PC-3 (cell line): ENCODE measurements around the gene HDAC4. TPM values are rescaled to one million over a fixed set of nuclear protein-coding genes. Genes with fewer than 3 reads are reported as not detected.

ENCODE experiments used
- ATAC-seq: fragments of 200-7000 bp; cut with Tn5 transposase; 2 replicates; pipeline ENCODE4 v1.9.1; 2020; ENCODE audit warnings: mild to moderate bottlenecking, moderate library complexity
- BruUV-seq: library from RNA; stranded (reverse); fragments of 400-500 nt; replicated peaks from 2 replicates; lab custom pipeline; 2021; lab: Mats Ljungman, UMichigan
- CTCF ChIA-PET: fragments of 300-600 bp; sonication (Branson Sonifier 250); formaldehyde crosslinking; loops from one replicate; lab custom pipeline; 2022; ENCODE audit warnings: antibody characterized with exemption; lab: Charles Lee
- POLR2A ChIA-PET: fragments of 300-600 bp; sonication (Branson Sonifier 250); formaldehyde crosslinking; loops from one replicate; lab custom pipeline; 2022; ENCODE audit warnings: antibody characterized with exemption; ENCODE audit not compliant: unreplicated experiment; lab: Charles Lee
- DNase-seq: peaks from one replicate; pipeline ENCODE4 v3.0.0-alpha.2; 2015
- H2AFZ ChIP-seq: fragments of 300-600 bp; sonication (generic); 2 replicates; pipeline ENCODE4 v1.6.0; 2016; ENCODE audit warnings: antibody characterized with exemption, low read length
- H3F3A ChIP-seq: fragments of 300-600 bp; sonication (generic); one replicate; pipeline ENCODE4 v1.6.0; 2017; ENCODE audit warnings: antibody characterized with exemption, low read length, control low read depth, mild to moderate bottlenecking; ENCODE audit not compliant: unreplicated experiment
- H3K27ac ChIP-seq: fragments of 300-600 bp; sonication (generic); 2 replicates; pipeline ENCODE4 v1.5.1; 2016; ENCODE audit warnings: mild to moderate bottlenecking, low read length
- H3K27me3 ChIP-seq: fragments of 300-600 bp; sonication (generic); 2 replicates; pipeline ENCODE4 v1.6.1; 2016; ENCODE audit warnings: low read length, mixed read lengths
- H3K36me3 ChIP-seq: fragments of 300-600 bp; sonication (generic); 2 replicates; pipeline ENCODE4 v1.6.1; 2016; ENCODE audit warnings: low read depth, mixed run types, low read length, mixed read lengths
- H3K4me1 ChIP-seq: fragments of 300-600 bp; sonication (generic); 2 replicates; pipeline ENCODE4 v1.5.1; 2016; ENCODE audit warnings: low read length; ENCODE audit not compliant: insufficient read depth
- H3K4me2 ChIP-seq: fragments of 300-600 bp; sonication (generic); 2 replicates; pipeline ENCODE4 v1.6.0; 2016; ENCODE audit warnings: low read length
- H3K4me3 ChIP-seq: fragments of 300-600 bp; sonication (generic); 2 replicates; pipeline ENCODE4 v1.5.1; 2016; ENCODE audit warnings: mild to moderate bottlenecking, low read length, mixed read lengths
- H3K79me2 ChIP-seq: fragments of 300-600 bp; sonication (generic); 2 replicates; pipeline ENCODE4 v1.6.1; 2017; ENCODE audit warnings: low read length, mixed read lengths
- H3K9ac ChIP-seq: fragments of 300-600 bp; sonication (generic); 2 replicates; pipeline ENCODE4 v1.6.0; 2016; ENCODE audit warnings: mild to moderate bottlenecking, low read length
- H3K9me2 ChIP-seq: fragments of 300-600 bp; sonication (generic); replicated peaks from 2 replicates; pipeline ENCODE4 v1.6.1; 2016; ENCODE audit warnings: mixed run types, low read length, mixed read lengths
- H3K9me3 ChIP-seq: fragments of 300-600 bp; sonication (generic); 2 replicates; pipeline ENCODE4 v1.6.1; 2016; ENCODE audit warnings: low read length, mixed read lengths
- H4K20me1 ChIP-seq: fragments of 300-600 bp; sonication (generic); 2 replicates; pipeline ENCODE4 v1.6.1; 2016; ENCODE audit warnings: low read length, mixed read lengths
- EZH2 ChIP-seq: fragments of 300-600 bp; sonication (generic); IDR thresholded peaks from one replicate; pipeline ENCODE4 v1.6.1; 2017; ENCODE audit warnings: antibody characterized with exemption, mild to moderate bottlenecking, low read length; ENCODE audit not compliant: unreplicated experiment
- EZH2phosphoT487 ChIP-seq: fragments of 300-600 bp; sonication (generic); IDR thresholded peaks from 2 replicates; pipeline ENCODE4 v1.6.1; 2018; ENCODE audit warnings: mild to moderate bottlenecking, antibody characterized with exemption, low read length, borderline replicate concordance
- intact Hi-C: fragments of 100-400 bp; cut with micrococcal nuclease; formaldehyde crosslinking; loops from 2 replicates; pipeline ENCODE4 v1.9.0; 2023
- total RNA-seq: library from RNA; depleted of rRNA; stranded (reverse); fragments of >200 nt; gene quantifications from 2 replicates; pipeline ENCODE4 v1.2.3, GENCODE V29; 2014
- TF ChIP-seq, protein P1 (sequence below): fragments of 300-600 bp; sonication (generic); conservative IDR thresholded peaks from 2 replicates; pipeline ENCODE4 v1.5.1; 2017; ENCODE audit warnings: antibody characterized with exemption, low read depth, mild to moderate bottlenecking, low read length

HDAC4 gene
- total RNA-seq, 1 experiment from 2014 or later: 8.5 TPM

GRCh38 chr2:239060676-239061075 lies 340.1 kb downstream of the HDAC4 start:
- POLR2A ChIA-PET: no interaction called here
- ATAC-seq: no peak

DNA sequence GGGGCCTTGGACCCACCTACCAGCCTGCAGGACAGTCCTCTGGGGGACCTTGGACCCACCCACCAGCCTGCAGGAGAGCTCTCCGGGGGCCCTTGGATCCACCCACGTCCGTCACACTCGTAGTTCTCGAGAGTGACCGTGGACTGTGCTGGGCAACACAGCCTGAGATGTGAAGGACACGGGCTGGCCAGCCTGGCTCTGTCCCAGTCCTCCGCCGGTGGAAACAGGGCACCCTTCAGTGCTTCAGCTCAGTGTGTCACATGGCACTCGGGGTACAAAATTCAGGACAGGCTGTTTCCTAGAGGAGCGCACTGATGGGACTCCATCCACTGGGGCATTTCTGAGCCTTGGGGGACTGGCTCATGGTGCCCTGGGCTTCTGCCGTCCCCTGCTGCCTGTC lies 341.0 kb downstream of the HDAC4 start:
- BruUV-seq: no TSS peak
- Histone ChIP-seq H3K9ac (no peak overlapping the region), H3K27me3 (no peaks in the 10 kb centered on the region), H3K4me3 (no peak overlapping the region), H3K4me2 (no peak overlapping the region), H4K20me1 (no peaks in the 10 kb centered on the region), H2AFZ (no peak overlapping the region), H3K36me3 (no peaks in the 10 kb centered on the region), H3F3A (no peaks in the 10 kb centered on the region), H3K27ac (no peak overlapping the region), H3K9me3 (no peaks in the 10 kb centered on the region), H3K4me1 (peaks cover 6% of the 10 kb centered on the region; the same call in 1 of the 2 replicates), H3K9me2 (no peaks in the 10 kb centered on the region), H3K79me2 (no peaks in the 10 kb centered on the region)
- ATAC-seq (no peak), DNase-seq (no peak)
- TF ChIP-seq EZH2: no peak
- TF ChIP-seq, protein P1, sequence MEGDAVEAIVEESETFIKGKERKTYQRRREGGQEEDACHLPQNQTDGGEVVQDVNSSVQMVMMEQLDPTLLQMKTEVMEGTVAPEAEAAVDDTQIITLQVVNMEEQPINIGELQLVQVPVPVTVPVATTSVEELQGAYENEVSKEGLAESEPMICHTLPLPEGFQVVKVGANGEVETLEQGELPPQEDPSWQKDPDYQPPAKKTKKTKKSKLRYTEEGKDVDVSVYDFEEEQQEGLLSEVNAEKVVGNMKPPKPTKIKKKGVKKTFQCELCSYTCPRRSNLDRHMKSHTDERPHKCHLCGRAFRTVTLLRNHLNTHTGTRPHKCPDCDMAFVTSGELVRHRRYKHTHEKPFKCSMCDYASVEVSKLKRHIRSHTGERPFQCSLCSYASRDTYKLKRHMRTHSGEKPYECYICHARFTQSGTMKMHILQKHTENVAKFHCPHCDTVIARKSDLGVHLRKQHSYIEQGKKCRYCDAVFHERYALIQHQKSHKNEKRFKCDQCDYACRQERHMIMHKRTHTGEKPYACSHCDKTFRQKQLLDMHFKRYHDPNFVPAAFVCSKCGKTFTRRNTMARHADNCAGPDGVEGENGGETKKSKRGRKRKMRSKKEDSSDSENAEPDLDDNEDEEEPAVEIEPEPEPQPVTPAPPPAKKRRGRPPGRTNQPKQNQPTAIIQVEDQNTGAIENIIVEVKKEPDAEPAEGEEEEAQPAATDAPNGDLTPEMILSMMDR: no peak
- no peak for TF ChIP-seq EZH2phosphoT487
- intact Hi-C loops: no loop called here
- POLR2A ChIA-PET: no interaction called here
- CTCF ChIA-PET: no interaction called here

More at GRCh38 chr2:239060676-239061075, 340.1 kb downstream of the HDAC4 start:
- BruUV-seq: no TSS peak
- H3K36me3 ChIP-seq: no peaks in the 10 kb centered on the region
- no peaks in the 10 kb centered on the region for H3K27me3 ChIP-seq
- no peak overlapping the region for H3K4me2 ChIP-seq
- peaks cover 6% of the 10 kb centered on the region; the same call in 1 of the 2 replicates for H3K4me1 ChIP-seq
- intact Hi-C loops: no loop called here
- no peak overlapping the region for H2AFZ ChIP-seq
- no peak overlapping the region for H3K4me3 ChIP-seq
- no peaks in the 10 kb centered on the region for H3F3A ChIP-seq
- no peaks in the 10 kb centered on the region for H3K9me3 ChIP-seq
- CTCF ChIA-PET: no interaction called here
- TF ChIP-seq EZH2phosphoT487 (no peak), EZH2 (no peak)
- TF ChIP-seq, protein P1: no peak
- no peaks in the 10 kb centered on the region for H4K20me1 ChIP-seq
- H3K9me2 ChIP-seq: no peaks in the 10 kb centered on the region
- H3K79me2 ChIP-seq: no peaks in the 10 kb centered on the region
- H3K27ac ChIP-seq: no peak overlapping the region
- H3K9ac ChIP-seq: no peak overlapping the region
- no peak for DNase-seq

GRCh38 chr2:239058766-239059165 lies 342.1 kb downstream of the HDAC4 start:
- no peaks in the 10 kb centered on the region for H3K9me3 ChIP-seq
- H2AFZ ChIP-seq: no peak overlapping the region
- no peaks in the 10 kb centered on the region for H4K20me1 ChIP-seq
- DNase-seq (no peak), ATAC-seq (no peak)
- POLR2A ChIA-PET: no interaction called here
- no peaks in the 10 kb centered on the region for H3K36me3 ChIP-seq
- no peak overlapping the region for H3K4me3 ChIP-seq
- H3K27me3 ChIP-seq: no peaks in the 10 kb centered on the region
- no peak overlapping the region for H3K9ac ChIP-seq
- no peaks in the 10 kb centered on the region for H3K79me2 ChIP-seq
- no peak overlapping the region for H3K27ac ChIP-seq
- intact Hi-C loops: no loop called here
- TF ChIP-seq EZH2phosphoT487 (no peak), EZH2 (no peak)
- TF ChIP-seq, protein P1: no peak
- no peaks in the 10 kb centered on the region for H3F3A ChIP-seq
- no TSS peak for BruUV-seq
- CTCF ChIA-PET: no interaction called here
- H3K9me2 ChIP-seq: no peaks in the 10 kb centered on the region
- no peak overlapping the region for H3K4me2 ChIP-seq
- peaks cover 6% of the 10 kb centered on the region; the same call in 1 of the 2 replicates for H3K4me1 ChIP-seq
